ENCODE results near the gene CHMP3. TPM values are rescaled to one million over a fixed set of nuclear protein-coding genes. Genes with fewer than 3 reads are reported as not detected.

Gene CHMP3
- total RNA-seq, 1 experiment from 2014 or later: 54.4 TPM

DNA sequence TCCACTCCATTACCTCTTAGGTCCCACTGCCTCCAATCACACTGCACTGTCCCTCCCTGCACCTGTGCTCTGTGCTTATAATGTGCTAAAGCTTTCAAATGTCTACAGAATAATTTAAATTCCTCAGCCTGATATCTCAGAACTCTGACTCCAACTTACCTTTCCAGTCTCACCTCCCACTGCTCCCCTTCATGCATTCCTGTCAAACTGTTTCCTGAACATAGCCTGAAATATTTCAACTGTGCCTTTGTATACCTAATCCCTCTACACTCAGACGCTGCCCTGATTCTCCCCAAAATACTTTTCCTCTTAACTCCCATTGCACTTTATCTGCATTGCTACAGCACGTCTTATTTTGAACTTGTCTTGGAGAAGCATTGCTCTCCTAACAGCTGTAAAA is 40.5 kb downstream of the CHMP3 start:
- no TSS peak for BruUV-seq (replicated peaks)
- intact Hi-C loops (cut with micrococcal nuclease): no loop called here
- POLR2A ChIA-PET (ENCODE audit: unreplicated experiment): no interaction called here

DNA sequence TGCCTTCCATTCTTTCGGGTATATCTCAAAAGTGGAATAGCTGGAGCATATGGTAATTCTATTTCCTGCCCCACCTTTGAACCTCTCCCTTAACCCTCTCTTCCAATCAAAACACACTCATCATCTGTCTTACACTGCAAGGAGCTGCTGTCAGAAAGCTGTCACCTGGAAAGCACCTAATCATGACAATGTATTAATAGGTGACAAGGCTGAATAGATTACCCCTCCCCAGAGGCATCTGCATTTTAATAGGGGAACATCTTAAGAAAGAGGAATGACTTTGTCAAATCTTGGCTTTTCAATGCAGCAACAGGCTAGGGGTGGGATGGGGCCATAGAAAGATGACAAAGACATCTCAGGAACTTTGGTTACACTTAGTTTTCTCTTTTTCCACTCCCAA is 41.3 kb downstream of the CHMP3 start:
- intact Hi-C loops (cut with micrococcal nuclease): no loop called here
- BruUV-seq (replicated peaks): no TSS peak
- no peak overlapping the region for H3K4me3 ChIP-seq (ENCODE audit: low read length)
- ChIA-PET CTCF (no interaction called here), POLR2A (ENCODE audit: unreplicated experiment) (no interaction called here)
- TF ChIP-seq, protein P1, sequence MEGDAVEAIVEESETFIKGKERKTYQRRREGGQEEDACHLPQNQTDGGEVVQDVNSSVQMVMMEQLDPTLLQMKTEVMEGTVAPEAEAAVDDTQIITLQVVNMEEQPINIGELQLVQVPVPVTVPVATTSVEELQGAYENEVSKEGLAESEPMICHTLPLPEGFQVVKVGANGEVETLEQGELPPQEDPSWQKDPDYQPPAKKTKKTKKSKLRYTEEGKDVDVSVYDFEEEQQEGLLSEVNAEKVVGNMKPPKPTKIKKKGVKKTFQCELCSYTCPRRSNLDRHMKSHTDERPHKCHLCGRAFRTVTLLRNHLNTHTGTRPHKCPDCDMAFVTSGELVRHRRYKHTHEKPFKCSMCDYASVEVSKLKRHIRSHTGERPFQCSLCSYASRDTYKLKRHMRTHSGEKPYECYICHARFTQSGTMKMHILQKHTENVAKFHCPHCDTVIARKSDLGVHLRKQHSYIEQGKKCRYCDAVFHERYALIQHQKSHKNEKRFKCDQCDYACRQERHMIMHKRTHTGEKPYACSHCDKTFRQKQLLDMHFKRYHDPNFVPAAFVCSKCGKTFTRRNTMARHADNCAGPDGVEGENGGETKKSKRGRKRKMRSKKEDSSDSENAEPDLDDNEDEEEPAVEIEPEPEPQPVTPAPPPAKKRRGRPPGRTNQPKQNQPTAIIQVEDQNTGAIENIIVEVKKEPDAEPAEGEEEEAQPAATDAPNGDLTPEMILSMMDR (conservative IDR thresholded peaks at IDR 0.05; ENCODE audit: low read depth, low read length): no peak
- no peak for TF ChIP-seq EZH2 (IDR thresholded peaks at IDR 0.05; ENCODE audit: low read length, unreplicated experiment)
- TF ChIP-seq EZH2phosphoT487 (IDR thresholded peaks at IDR 0.05; ENCODE audit: borderline replicate concordance, low read length): no peak
- H2AFZ ChIP-seq (ENCODE audit: low read length): no peak overlapping the region
- H3K27ac ChIP-seq (ENCODE audit: low read length): no peak overlapping the region
- peaks cover 17% of the 10 kb centered on the region for H3K4me1 ChIP-seq (ENCODE audit: insufficient read depth, low read length)
- H3K9me3 ChIP-seq (ENCODE audit: low read length): no peaks in the 10 kb centered on the region
- H3F3A ChIP-seq (ENCODE audit: low read length, unreplicated experiment): no peaks in the 10 kb centered on the region
- H3K9ac ChIP-seq (ENCODE audit: low read length): no peak overlapping the region
- H3K79me2 ChIP-seq (ENCODE audit: low read length): no peaks in the 10 kb centered on the region
- DNase-seq (no peak), ATAC-seq (no peak)
- H3K9me2 ChIP-seq (replicated peaks; ENCODE audit: low read length): no peaks in the 10 kb centered on the region
- H3K4me2 ChIP-seq (ENCODE audit: low read length): no peak overlapping the region
- peaks cover 9% of the 10 kb centered on the region for H3K36me3 ChIP-seq (ENCODE audit: low read depth, low read length)
- H3K27me3 ChIP-seq (ENCODE audit: low read length): no peaks in the 10 kb centered on the region
- no peaks in the 10 kb centered on the region for H4K20me1 ChIP-seq (ENCODE audit: low read length)

More for the DNA sequence above, 40.5 kb downstream of the CHMP3 start:
- H3K79me2 ChIP-seq (ENCODE audit: low read length): no peaks in the 10 kb centered on the region
- no peaks in the 10 kb centered on the region for H4K20me1 ChIP-seq (ENCODE audit: low read length)
- H3K4me1 ChIP-seq (ENCODE audit: insufficient read depth, low read length): peaks cover 17% of the 10 kb centered on the region
- no peak overlapping the region for H2AFZ ChIP-seq (ENCODE audit: low read length)
- DNase-seq (no peak), ATAC-seq (no peak)
- TF ChIP-seq EZH2phosphoT487 (IDR thresholded peaks at IDR 0.05; ENCODE audit: borderline replicate concordance, low read length): no peak
- TF ChIP-seq, protein P1 (conservative IDR thresholded peaks at IDR 0.05; ENCODE audit: low read depth, low read length): no peak
- TF ChIP-seq EZH2 (IDR thresholded peaks at IDR 0.05; ENCODE audit: low read length, unreplicated experiment): no peak
- H3K9ac ChIP-seq (ENCODE audit: low read length): no peak overlapping the region
- no peaks in the 10 kb centered on the region for H3K27me3 ChIP-seq (ENCODE audit: low read length)
- no peak overlapping the region for H3K4me3 ChIP-seq (ENCODE audit: low read length)
- H3K36me3 ChIP-seq (ENCODE audit: low read depth, low read length): peaks cover 9% of the 10 kb centered on the region
- CTCF ChIA-PET: no interaction called here
- no peak overlapping the region for H3K27ac ChIP-seq (ENCODE audit: low read length)
- no peak overlapping the region for H3K4me2 ChIP-seq (ENCODE audit: low read length)
- H3K9me3 ChIP-seq (ENCODE audit: low read length): no peaks in the 10 kb centered on the region
- H3K9me2 ChIP-seq (replicated peaks; ENCODE audit: low read length): no peaks in the 10 kb centered on the region
- no peaks in the 10 kb centered on the region for H3F3A ChIP-seq (ENCODE audit: low read length, unreplicated experiment)

DNA sequence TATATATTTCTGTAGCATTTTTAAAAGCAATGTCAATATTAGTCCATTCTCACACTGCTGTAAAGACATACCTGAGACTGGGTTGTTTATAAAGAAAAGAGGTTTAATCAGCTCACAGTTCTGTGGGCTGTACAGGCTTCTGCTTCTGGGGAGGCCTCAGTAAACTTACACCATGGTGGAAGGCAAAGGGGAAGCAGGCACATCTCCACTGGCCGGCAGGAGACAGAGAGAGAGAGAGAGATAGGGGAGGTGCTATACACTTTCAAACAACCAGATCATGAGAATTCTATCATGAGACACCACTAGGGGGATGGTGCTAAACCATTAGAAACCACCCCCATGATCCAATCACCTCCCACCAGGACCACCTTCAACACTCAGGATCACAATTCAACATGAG is 43.1 kb downstream of the CHMP3 start:
- TF ChIP-seq EZH2phosphoT487 (IDR thresholded peaks at IDR 0.05; ENCODE audit: borderline replicate concordance, low read length): no peak
- TF ChIP-seq, protein P1 (conservative IDR thresholded peaks at IDR 0.05; ENCODE audit: low read depth, low read length): peak; percentile 30; the same call in 1 of the 2 replicates
- Histone ChIP-seq H3K9me3 (ENCODE audit: low read length) (no peaks in the 10 kb centered on the region), H3K9me2 (replicated peaks; ENCODE audit: low read length) (no peaks in the 10 kb centered on the region), H3K4me1 (ENCODE audit: insufficient read depth, low read length) (peaks cover 17% of the 10 kb centered on the region), H3K4me3 (ENCODE audit: low read length) (no peak overlapping the region), H3F3A (ENCODE audit: low read length, unreplicated experiment) (no peaks in the 10 kb centered on the region), H2AFZ (ENCODE audit: low read length) (no peak overlapping the region), H3K9ac (ENCODE audit: low read length) (no peak overlapping the region), H3K27ac (ENCODE audit: low read length) (peak overlapping the region; percentile 51; the same call in 1 of the 2 replicates), H4K20me1 (ENCODE audit: low read length) (no peaks in the 10 kb centered on the region), H3K27me3 (ENCODE audit: low read length) (no peaks in the 10 kb centered on the region), H3K36me3 (ENCODE audit: low read depth, low read length) (peaks cover 5% of the 10 kb centered on the region), H3K4me2 (ENCODE audit: low read length) (no peak overlapping the region), H3K79me2 (ENCODE audit: low read length) (no peaks in the 10 kb centered on the region)
- intact Hi-C loops (cut with micrococcal nuclease): no loop called here
- CTCF ChIA-PET: no interaction called here
- DNase-seq (no peak), ATAC-seq (no peak; the same call in none of the 2 replicates)
- POLR2A ChIA-PET (ENCODE audit: unreplicated experiment): no interaction called here
- no TSS peak for BruUV-seq (replicated peaks)

Measured in PC-3 (cell line).